Astrocyte of the hippocampus (primary cell): ENCODE results near the gene DSTN.

Source experiments
- DNase-seq: peaks from one replicate; pipeline ENCODE4 v3.0.0; 2011; ENCODE audit warnings: low read depth, low spot score

DSTN gene

DNA sequence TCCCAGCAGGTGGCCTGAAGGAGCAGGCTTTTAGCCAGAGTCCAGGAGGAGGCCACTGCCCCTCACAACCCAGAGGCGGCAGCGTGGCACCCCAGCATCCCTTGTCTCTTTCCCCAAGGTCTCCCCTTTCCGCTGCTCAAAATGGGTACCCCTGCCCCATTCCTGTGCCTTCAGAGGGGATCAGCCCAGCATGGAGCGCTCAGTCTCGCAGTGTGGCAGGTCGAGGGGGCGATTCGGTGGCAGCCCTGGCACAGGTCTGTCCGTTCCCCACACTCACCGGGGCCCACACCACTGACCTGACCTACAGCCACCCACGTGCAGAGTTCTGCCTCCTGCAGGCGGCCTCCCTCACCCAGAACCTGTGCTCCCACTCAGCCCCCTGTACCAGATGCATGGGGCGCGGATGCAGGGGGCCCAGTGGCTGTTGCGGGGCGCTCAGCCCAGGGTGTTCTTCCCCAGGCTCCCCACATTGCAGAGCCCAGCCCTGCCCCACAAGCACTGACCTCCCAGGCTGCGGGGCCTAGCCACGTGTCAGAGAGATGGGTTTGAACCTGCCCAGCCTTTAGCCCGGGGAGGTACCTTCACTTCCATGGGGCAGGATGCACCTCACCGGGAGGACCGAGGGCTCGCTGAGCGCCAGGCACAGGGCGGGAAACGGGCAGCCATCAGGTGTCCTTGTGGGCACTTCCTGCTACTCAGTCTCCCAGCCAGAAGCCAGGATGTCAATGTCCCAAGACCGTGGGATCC is 41.8 kb downstream of the DSTN start:
- no peak for DNase-seq

DNA sequence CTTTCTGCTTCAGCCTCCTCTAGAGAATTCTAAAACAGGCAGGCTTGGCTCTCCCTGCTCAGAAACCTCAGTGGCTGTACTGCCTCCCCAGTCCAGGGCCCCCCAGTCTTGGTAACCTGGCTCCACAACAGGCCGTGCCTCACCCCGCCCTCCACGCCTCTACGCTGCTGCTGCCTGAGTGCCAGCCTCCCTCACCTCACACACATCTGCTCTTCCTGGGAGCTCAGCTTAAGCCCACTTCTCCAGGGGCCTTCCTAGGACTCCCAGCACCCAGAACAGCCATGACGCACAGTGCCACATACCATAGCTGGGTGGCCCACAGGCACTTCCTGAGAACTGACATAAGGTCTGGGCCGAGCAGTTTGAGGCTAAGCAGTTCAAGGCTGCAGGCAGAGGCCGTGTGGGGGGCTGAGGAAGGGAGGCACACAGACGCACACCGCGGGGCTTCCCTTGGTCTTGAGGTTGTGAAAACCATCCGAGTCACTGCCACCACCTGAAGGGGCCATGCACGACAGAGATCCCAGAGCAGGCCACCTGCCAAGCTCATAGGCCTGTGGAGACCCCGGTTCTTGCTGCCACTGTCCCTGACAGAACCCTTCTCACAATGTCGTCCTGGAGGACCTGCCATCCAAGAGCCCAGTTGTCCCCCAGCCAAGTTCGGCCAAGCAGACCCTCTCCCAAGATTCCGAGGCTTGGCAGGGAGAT is 42.6 kb downstream of the DSTN start:
- peak; percentile 54 for DNase-seq

DNA sequence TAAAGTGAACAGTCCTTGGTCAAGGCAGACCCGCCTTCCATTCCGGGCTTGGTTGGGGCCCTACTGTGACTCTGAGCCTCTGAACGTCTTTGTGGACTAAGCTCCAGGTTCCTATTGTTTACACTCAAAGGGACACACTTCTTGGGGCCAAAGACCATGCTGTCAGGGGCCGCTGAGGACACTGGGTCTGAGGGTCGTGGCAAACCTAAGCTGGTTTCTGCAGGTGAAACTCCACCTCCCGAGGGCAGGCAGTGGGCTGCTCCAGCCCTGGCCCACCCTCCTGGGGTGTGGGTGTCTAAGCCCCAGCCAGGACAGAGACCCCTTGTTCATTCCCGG is 43.1 kb downstream of the DSTN start:
- DNase-seq, result peak; percentile 25

GRCh38 chr20:17613328-17614175 is 43.7 kb downstream of the DSTN start:
- no peak for DNase-seq

- DNase-seq, result no peak
Measured at GRCh38 chr20:17614176-17614811, 44.4 kb downstream of the DSTN start.

GRCh38 chr20:17614812-17615644 is 45.2 kb downstream of the DSTN start:
- no peak for DNase-seq

DNA sequence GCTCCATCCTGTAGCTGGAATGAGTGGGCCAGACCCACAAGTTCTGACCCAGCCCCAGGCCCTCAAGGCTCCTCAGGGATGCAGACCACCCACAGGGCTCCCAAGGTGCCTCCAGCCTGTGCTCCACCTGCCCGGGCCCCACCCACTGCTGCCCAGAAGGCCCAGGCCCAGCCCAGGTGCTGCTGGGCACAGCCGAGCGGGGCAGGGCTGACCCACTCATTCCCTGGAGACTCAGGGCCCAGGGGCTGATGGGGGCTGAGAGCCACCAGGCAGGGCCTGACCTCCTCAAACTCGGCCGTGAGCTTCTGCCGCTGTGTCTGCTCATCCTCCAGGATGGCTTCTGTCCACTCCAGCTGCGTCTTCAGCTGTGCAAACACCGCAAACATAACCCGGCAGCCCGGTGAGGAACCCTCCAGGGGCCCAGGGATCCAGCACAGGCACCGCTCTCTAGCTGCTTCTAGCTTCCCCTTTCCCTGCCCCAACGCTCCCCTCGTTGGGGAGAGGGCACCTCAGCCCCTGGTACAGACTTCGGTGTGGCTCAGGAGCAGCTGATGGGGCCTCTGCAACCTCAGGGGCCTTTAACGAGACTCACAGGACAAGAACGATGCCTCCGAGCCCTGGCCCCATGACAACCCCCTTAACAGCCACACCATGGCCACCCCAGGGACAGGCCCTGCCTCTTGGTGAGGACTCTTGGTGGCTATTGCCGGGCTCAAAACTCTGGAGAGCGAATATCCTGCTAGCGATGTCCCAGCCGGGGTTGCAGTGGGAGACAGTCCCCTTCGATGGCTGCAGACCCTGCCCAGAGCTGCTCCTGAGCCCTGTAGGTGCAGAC is 46.0 kb downstream of the DSTN start:
- no peak for DNase-seq

DNA sequence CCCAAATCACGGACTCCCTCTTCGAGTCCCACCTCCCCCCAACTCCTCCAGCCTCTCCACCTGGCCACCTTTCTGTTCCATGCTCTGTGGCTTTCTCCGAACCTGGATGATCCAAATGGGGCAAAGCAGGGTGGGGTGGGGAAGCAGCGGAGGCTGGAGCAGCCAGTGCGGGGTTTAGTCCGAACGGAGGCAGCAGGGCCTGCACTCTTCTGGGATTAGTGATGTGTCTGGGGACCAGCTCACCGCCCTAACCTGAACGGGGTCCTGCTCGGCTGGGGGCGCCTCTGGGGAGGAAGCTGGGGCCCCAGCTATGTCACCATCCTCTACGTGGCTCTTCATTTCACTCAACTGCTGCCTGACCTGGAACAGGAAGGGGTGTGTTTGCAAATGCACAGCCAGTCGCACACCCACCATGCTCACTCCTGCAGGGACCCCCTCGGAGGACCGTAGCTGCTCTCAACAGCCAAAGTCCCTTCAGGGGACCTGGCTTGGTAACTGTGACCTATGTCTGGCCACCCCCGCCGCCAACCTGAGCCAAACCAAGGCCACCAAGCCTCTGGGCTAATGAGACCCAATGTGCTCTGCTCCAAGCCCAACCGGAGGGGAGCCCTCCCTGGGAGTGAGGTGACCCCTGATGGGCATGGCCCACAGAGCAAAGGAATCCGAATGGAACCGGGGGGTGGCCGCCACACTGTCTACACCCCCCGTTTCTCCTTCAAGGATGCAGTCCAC is 46.8 kb downstream of the DSTN start:
- DNase-seq, result no peak

GRCh38 chr20:17617212-17617867 is 47.5 kb downstream of the DSTN start:
- peak; percentile 61 for DNase-seq

- no peak for DNase-seq
Measured at GRCh38 chr20:17617868-17618672, 48.2 kb downstream of the DSTN start.

DNA sequence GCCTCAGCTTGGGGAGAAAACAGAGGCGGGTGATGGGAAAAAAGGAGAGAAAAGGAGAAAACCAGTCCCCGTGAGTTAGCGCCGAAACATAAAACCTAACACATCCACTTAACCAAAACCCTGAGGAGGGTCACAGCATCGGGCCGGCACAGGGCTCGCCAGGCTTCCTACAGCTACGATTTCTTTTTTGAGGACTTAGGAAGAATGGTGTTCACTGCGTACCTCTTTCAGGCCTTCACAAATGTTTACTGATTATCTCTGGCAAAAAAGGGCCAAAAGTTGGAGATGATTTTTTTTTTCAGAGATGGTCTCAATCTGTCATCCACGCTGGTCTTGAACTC is 48.8 kb downstream of the DSTN start:
- DNase-seq, result no peak

- no peak for DNase-seq
Measured at GRCh38 chr20:17619351-17620093, 49.6 kb downstream of the DSTN start.

DNA sequence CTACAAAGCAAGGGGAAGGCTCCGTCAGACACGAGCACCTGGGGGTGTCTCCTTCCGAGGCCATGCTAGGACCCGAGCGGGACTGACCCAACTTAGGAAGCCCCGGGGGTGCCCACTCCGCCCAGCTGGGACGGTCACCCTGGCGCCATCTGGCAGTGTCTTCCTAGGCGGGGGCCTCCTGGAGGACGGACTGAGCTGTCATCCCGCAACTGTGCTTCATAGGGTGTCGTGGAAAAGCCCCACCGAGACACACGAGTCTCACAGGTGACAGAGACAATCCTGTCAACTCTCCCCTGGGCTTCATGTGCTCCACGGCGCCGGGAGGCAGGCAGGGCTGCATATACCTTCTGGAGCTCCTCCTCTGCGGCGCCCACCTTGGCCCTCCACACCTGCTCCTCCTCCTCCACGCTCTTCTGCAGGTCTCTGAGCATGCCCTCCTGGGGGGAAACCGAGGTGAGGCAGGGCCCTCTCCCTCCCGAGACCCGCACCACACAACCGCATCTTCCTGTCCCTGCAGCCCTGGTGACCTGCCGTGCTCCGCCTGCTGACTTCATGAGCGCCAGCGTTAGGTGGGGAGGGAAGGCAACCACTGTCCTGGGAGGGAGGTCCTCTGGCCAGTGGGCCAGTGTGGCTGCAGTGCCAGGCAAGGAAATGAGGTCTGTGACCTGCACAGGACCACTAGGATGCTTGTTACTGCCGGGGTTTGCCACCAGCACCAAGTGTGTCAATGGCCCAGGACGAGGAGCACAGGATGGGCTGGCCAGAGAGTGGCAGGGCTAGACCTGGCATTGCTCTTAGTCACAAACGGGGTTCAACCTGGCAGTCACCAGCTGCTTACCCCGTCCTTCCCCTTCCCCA is 50.7 kb downstream of the DSTN start:
- DNase-seq, result no peak

- DNase-seq, result no peak
Measured at GRCh38 chr20:17621229-17621968, 51.5 kb downstream of the DSTN start.

GRCh38 chr20:17622086-17622850 is 52.4 kb downstream of the DSTN start:
- DNase-seq, result no peak
